Mucosa of descending colon (tissue), 3 donors: ENCODE results near the gene ZACN. TPM values are rescaled to one million over a fixed set of nuclear protein-coding genes. Genes with fewer than 3 reads are reported as not detected.

Experiments used
- ATAC-seq: fragments of 200-7000 bp; cut with Tn5 transposase; one replicate; pipeline ENCODE4 v1.9.1; 2020; ENCODE audit warnings: mild to moderate bottlenecking, moderate library complexity
- DNase-seq, 3 donors: peaks; one replicate each; pipeline ENCODE4 v3.0.0-alpha.2; 2020
- H3K36me3 ChIP-seq: fragments of 200-600 bp; one replicate; pipeline ENCODE4 v1.8.0; 2021; ENCODE audit warnings: low read depth, mild to moderate bottlenecking
- H3K4me1 ChIP-seq: fragments of 200-600 bp; one replicate; pipeline ENCODE4 v1.8.0; 2021; ENCODE audit warnings: low read depth, mild to moderate bottlenecking
- H3K4me3 ChIP-seq: fragments of 200-600 bp; one replicate; pipeline ENCODE4 v1.8.0; 2021; ENCODE audit warnings: mild to moderate bottlenecking
- H3K9me3 ChIP-seq: fragments of 200-600 bp; one replicate; pipeline ENCODE4 v1.8.0; 2021; ENCODE audit warnings: mild to moderate bottlenecking
- intact Hi-C, 2 donors: fragments of 100-400 bp; cut with DNase I in 1 of 2; cut with micrococcal nuclease in 1 of 2; formaldehyde crosslinking; loops; one replicate each; pipeline versions ENCODE4 v1.11.0 to v1.11.1; 2022; cut with DNase I, micrococcal nuclease
- microRNA-seq: library from miRNA; unstranded; fragments of <30 nt; microRNA quantifications from one replicate; pipeline ENCODE4, GENCODE V29; 2019
- total RNA-seq, 3 donors: library from RNA; stranded (reverse); fragmentation: NEBNext Ultra II Directional in 2 of 3; extraction: Animal tissue kit (Norgen Biotek cat#: 25700) in 2 of 3; gene quantifications; one replicate each; pipeline versions ENCODE4 v1.2.1 to v1.2.4, GENCODE V29; 2021 to 2023
- TF ChIP-seq, protein P1 (sequence below): fragments of 200-600 bp; IDR thresholded peaks from one replicate; pipeline ENCODE4 v1.8.0; 2022; ENCODE audit warnings: antibody characterized with exemption, mild to moderate bottlenecking
- donor health status: DM: no; HTN: no; CAD: no; lungs with moderate emphysema.
- donor health status: DM: no; HTN: no; CAD: no.
- donor health status: DM: no; HTN: yes; CAD: no.

The ZACN gene
- total RNA-seq, 3 donors from 2014 or later: 1.4 TPM; not detected in 2

DNA sequence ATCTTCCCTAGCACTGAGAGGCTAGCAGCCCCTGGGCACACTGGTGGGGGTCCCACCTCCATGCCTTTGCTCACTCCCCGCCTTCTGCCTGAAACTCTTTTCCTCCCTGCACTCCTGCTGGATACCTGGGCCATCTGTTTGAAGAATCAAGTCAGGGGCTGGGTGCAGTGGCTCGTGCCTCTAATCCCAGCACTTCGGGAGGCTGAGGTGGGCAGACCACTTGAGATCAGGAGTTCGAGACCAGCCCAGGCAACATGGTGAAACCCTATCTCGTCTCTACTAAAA, 46.4 kb downstream of the ZACN start:
- H3K4me1 ChIP-seq: no peaks in the 10 kb centered on the region
- no peaks in the 10 kb centered on the region for H3K9me3 ChIP-seq
- DNase-seq (no peak), ATAC-seq (no peak)
- intact Hi-C loops: loop anchor here in 1 of 2 donors (10.0 kb wide), 1 partner anchor 59 kb away; no protein-coding TSS in a partner anchor
- TF ChIP-seq, protein P1, sequence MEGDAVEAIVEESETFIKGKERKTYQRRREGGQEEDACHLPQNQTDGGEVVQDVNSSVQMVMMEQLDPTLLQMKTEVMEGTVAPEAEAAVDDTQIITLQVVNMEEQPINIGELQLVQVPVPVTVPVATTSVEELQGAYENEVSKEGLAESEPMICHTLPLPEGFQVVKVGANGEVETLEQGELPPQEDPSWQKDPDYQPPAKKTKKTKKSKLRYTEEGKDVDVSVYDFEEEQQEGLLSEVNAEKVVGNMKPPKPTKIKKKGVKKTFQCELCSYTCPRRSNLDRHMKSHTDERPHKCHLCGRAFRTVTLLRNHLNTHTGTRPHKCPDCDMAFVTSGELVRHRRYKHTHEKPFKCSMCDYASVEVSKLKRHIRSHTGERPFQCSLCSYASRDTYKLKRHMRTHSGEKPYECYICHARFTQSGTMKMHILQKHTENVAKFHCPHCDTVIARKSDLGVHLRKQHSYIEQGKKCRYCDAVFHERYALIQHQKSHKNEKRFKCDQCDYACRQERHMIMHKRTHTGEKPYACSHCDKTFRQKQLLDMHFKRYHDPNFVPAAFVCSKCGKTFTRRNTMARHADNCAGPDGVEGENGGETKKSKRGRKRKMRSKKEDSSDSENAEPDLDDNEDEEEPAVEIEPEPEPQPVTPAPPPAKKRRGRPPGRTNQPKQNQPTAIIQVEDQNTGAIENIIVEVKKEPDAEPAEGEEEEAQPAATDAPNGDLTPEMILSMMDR: no peak
- H3K36me3 ChIP-seq: no peaks in the 10 kb centered on the region
- no peak overlapping the region for H3K4me3 ChIP-seq

DNA sequence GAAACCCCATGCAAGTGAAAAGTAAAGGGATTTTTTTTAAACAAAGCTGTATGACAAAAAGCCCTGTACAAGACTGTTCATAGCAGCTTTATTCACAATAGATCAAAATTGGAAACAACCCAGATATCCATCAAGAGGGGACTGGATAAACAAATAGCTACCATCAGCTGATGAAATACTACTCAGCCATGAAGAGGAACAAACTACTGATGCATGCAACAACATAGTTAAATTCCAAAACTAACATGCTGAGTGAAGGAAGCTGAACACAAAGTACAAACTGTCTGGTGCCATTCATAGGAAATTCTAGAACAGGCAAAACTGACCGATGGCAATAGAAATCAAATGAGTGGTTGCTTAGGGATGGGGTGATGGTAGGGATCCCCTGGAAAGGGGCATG, 46.9 kb downstream of the ZACN start:
- no peaks in the 10 kb centered on the region for H3K36me3 ChIP-seq
- intact Hi-C loops: loop anchor here in 1 of 2 donors (10.0 kb wide), 1 partner anchor 59 kb away; no protein-coding TSS in a partner anchor
- no peak for ATAC-seq
- H3K9me3 ChIP-seq: no peaks in the 10 kb centered on the region
- H3K4me1 ChIP-seq: no peaks in the 10 kb centered on the region
- H3K4me3 ChIP-seq: no peak overlapping the region
- DNase-seq: no peak
- TF ChIP-seq, protein P1: no peak

DNA sequence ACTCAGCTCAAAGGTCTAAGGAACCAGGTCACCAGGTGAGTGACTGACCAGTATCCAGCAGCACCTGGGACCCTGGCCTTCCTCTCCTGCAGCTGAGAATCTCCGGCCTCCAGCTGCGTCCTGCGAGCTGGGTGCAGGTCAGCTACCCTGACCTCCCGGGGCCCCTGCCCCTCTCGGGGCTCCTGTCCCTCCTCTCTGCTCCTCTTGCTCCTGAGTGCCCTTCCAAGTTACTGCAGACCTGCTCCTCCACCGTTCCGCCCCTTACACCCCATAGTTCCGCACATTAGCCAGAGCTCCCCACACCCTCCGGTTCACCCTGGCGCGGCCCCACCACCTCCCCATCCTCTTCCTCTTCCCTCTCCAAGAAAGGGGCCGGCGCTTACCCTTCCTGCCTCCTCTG, 51.5 kb downstream of the ZACN start:
- DNase-seq: no peak
- peaks cover 6% of the 10 kb centered on the region for H3K4me1 ChIP-seq
- intact Hi-C loops: no loop called here
- no peak for ATAC-seq
- H3K9me3 ChIP-seq: no peaks in the 10 kb centered on the region
- no peaks in the 10 kb centered on the region for H3K36me3 ChIP-seq
- no peak overlapping the region for H3K4me3 ChIP-seq
- TF ChIP-seq, protein P1: no peak

DNA sequence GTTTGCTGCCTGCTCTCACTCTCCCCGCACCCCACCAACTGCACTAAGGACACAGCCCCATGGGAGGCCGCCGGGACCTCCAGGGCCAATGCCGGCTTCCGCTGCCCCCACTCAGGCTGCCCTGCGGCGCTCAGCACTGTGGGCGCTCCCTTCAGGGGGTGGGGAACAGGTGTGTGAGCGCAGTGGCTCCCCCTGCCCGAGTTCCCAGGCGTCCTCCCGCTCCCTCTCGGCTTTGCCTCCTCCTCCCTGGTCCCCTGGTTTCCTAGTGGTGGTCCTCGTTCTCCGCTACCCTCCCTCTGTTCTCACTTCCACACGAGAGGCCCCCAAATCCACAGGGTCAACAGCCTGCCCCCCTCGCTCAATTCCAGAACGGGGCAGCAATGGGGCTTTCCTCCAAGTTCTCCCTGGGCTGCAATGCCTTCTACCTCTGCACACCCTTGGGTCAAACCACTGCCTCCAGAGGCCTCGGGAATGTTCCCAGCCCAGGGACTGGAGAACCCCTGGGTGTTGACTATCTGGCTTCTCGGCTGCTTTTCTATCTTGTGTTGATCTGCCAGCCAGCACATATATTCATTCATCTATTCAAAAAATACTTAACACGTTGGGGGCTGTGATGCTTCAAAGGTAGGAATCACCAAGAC, 52.2 kb downstream of the ZACN start:
- Histone ChIP-seq H3K4me1 (peaks cover 6% of the 10 kb centered on the region), H3K36me3 (no peaks in the 10 kb centered on the region), H3K4me3 (no peak overlapping the region), H3K9me3 (no peaks in the 10 kb centered on the region)
- TF ChIP-seq, protein P1: no peak
- intact Hi-C loops: no loop called here
- no peak for DNase-seq
- ATAC-seq: no peak

DNA sequence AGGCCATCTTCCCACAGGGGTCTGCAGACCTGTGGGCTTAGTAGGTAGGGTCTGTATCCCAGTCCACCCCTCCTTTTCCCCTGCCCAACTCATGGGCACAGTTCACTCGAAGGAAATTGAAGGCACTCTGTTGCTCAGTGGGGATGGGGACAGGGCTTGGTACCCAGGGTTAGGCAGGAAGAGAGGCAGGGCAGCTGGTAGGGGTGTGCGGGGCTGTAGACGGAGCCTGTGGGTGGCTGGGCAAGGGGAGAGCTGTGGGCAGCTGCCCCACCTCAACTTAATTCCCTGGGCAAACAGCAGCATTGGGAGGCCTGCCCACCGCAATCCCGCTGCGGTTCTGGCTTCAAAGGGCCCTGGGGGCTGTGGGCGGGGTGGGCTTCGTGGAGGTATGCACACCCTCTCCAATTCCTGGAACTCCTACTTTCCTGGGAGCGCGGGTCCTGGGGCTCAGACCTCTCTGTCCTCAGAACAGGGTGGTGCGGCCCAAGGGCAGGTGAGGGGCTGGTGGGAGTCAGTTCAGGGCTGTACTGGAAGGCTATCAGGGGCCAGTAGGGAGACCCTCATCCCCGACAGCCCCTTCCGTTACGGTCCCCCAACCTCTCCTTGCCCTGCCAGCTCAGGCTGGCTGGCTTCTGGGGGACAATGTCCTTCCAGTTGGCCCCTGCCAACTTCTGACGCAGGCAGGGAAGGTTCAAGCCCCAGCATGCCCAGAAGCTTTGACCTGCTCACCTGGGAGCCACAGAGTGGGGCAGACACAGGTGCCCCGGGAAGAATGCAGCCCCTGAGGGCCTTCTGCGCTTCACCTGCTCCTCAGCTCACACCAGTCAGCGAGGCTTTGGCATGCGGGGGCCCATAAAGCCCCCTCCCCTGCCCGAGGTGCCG, 53.0 kb downstream of the ZACN start:
- DNase-seq (no peak), ATAC-seq (peak; percentile 16)
- intact Hi-C loops: no loop called here

More for the DNA sequence above, 53.0 kb downstream of the ZACN start:
- no peaks in the 10 kb centered on the region for H3K36me3 ChIP-seq
- TF ChIP-seq, protein P1: no peak
- no peak overlapping the region for H3K4me3 ChIP-seq
- no peaks in the 10 kb centered on the region for H3K9me3 ChIP-seq
- peaks cover 6% of the 10 kb centered on the region for H3K4me1 ChIP-seq

Small RNAs within 50 kb of the gene (microRNA-seq; reads per million reads assigned to microRNA genes)
- gene MIR6868: 2.1 reads per million

Other genes starting within 250 kb of the ZACN start
- gene UNC13D, start 234.8 kb upstream of the ZACN start, total RNA-seq: 10 to 100 TPM; 18.4 to 40.2 (median 23.0) TPM
- gene WBP2, start 223.8 kb upstream of the ZACN start, total RNA-seq: 100 to 1,000 TPM in 1 of 3 donors, 10 to 100 TPM in 2; 99.1 to 114 (median 99.8) TPM
- gene TRIM47, start 200.6 kb upstream of the ZACN start, total RNA-seq: 10 to 100 TPM; 44.5 to 77.4 (median 53.4) TPM
- 10 to 100 TPM; 13.7 to 23.8 (median 15.4) TPM for gene TRIM65, start 182.2 kb upstream of the ZACN start, total RNA-seq
- 10 to 100 TPM; 87.0 to 98.0 (median 89.4) TPM for gene MRPL38, start 174.3 kb upstream of the ZACN start, total RNA-seq
- gene FBF1, start 138.1 kb upstream of the ZACN start, total RNA-seq: 10 to 100 TPM in 1 of 3 donors, 1 to 10 TPM in 2; 5.2 to 13.6 (median 5.5) TPM
- gene ACOX1, start 100.0 kb upstream of the ZACN start, total RNA-seq: 100 to 1,000 TPM; 128 to 272 (median 154) TPM
- gene TEN1, start 99.9 kb upstream of the ZACN start, total RNA-seq: 10 to 100 TPM; 16.1 to 36.4 (median 23.1) TPM
- 10 to 100 TPM in 2 of 3 donors, 1 to 10 TPM in 1; 7.9 to 16.8 (median 12.5) TPM for gene CDK3, start 78.3 kb upstream of the ZACN start, total RNA-seq
- 10 to 100 TPM; 13.3 to 22.6 (median 16.3) TPM for gene EVPL, start 51.9 kb upstream of the ZACN start, total RNA-seq
- gene SRP68, start 6.7 kb upstream of the ZACN start, total RNA-seq: 10 to 100 TPM; 47.3 to 86.6 (median 53.0) TPM
- 1 to 10 TPM in 1 of 3 donors, not detected in 2; 4.2 TPM for gene GALR2, start 4.4 kb upstream of the ZACN start, total RNA-seq
- 100 to 1,000 TPM in 2 of 3 donors, 10 to 100 TPM in 1; 91.0 to 145 (median 142) TPM for gene EXOC7, start 24.6 kb downstream of the ZACN start, total RNA-seq
- 1 to 10 TPM in 1 of 3 donors, under 1 TPM in 2; 0.16 to 2.2 (median 0.52) TPM for gene FOXJ1, start 62.1 kb downstream of the ZACN start, total RNA-seq
- gene RNF157, start 161.3 kb downstream of the ZACN start, total RNA-seq: 10 to 100 TPM; 11.6 to 45.8 (median 17.5) TPM
- 100 to 1,000 TPM in 1 of 3 donors, 10 to 100 TPM in 2; 46.6 to 132 (median 99.1) TPM for gene UBALD2, start 186.2 kb downstream of the ZACN start, total RNA-seq
- gene QRICH2, start 229.1 kb downstream of the ZACN start, total RNA-seq: 1 to 10 TPM; 1.6 to 4.7 (median 3.2) TPM